ENCODE measurements around the gene SIK2.

GRCh38 chr11:111707039-111707690 lies 104.9 kb downstream of the SIK2 start:
- TF ChIP-seq CTCF (IDR thresholded peaks at IDR 0.05; ENCODE audit: borderline replicate concordance, extremely low read depth, low read length, poor library complexity, severe bottlenecking), result no peak
- TF ChIP-seq EZH2 (IDR thresholded peaks at IDR 0.05; ENCODE audit: borderline replicate concordance, low read depth, low read length, severe bottlenecking), result no peak

All from DND-41 (cell line).